Common myeloid progenitor, CD34-positive (primary cell): ENCODE results near the gene AGPAT2.
"Not testable (repeated sequence)": the region's sequence is repeated elsewhere in the genome, so short reads cannot be mapped to it uniquely, and the experiment has no call there.

ENCODE experiments used
- CTCF ChIA-PET: fragments of 350-600 bp; sonication (Branson Sonifier 250); formaldehyde crosslinking; loops from one replicate; lab custom pipeline; 2021; ENCODE audit warnings: antibody characterized with exemption; lab: Charles Lee
- POLR2A ChIA-PET: fragments of 350-600 bp; sonication (Branson Sonifier 250); formaldehyde crosslinking; loops from one replicate; lab custom pipeline; 2021; ENCODE audit warnings: antibody characterized with exemption; lab: Charles Lee
- DNase-seq, 3 donors: peaks; one replicate each; pipeline versions ENCODE4 v3.0.0 to v3.0.0-alpha.2; 2013
- H3K27ac ChIP-seq, 2 experiments: 1 replicate in 1 of 2; 2 replicates in 1 of 2; pipeline ENCODE4 v1.7.0; 2013; ENCODE audit warnings: inconsistent platforms in 2 of 2, low read length in 2 of 2, mild to moderate bottlenecking in 2 of 2, low read depth in 1 of 2, moderate library complexity in 1 of 2; ENCODE audit not compliant: severe bottlenecking in 2 of 2, insufficient read depth in 1 of 2, poor library complexity in 1 of 2
- H3K27me3 ChIP-seq, 5 experiments: replicated peaks in 2 of 5; 1 replicate in 3 of 5; 2 replicates in 2 of 5; pipeline versions ENCODE4 v1.6.1 to v1.7.0; 2013; ENCODE audit warnings: low read length in 4 of 5, mild to moderate bottlenecking in 2 of 5, moderate library complexity in 2 of 5, inconsistent platforms in 1 of 5; ENCODE audit not compliant: insufficient read depth in 5 of 5, control insufficient read depth in 4 of 5
- H3K36me3 ChIP-seq, 4 experiments: 1 replicate in 2 of 4; 2 replicates in 2 of 4; pipeline versions ENCODE4 v1.6.1 to v1.7.0; 2013; ENCODE audit warnings: low read length in 3 of 4, control low read depth in 1 of 4, mild to moderate bottlenecking in 1 of 4; ENCODE audit not compliant: control insufficient read depth in 4 of 4, insufficient read depth in 4 of 4
- H3K4me1 ChIP-seq, 4 experiments: 1 replicate in 3 of 4; 2 replicates in 1 of 4; pipeline versions ENCODE4 v1.6.1 to v1.7.1; 2013; ENCODE audit warnings: low read length in 3 of 4, mild to moderate bottlenecking in 3 of 4, control low read depth in 1 of 4, inconsistent platforms in 1 of 4, moderate library complexity in 1 of 4; ENCODE audit not compliant: control insufficient read depth in 4 of 4, insufficient read depth in 4 of 4; ENCODE audit errors: control extremely low read depth in 1 of 4
- H3K4me3 ChIP-seq, 7 experiments: 1 replicate in 4 of 7; 2 replicates in 3 of 7; pipeline versions ENCODE4 v1.5.1 to v1.7.0; 2013; ENCODE audit warnings: mild to moderate bottlenecking in 7 of 7, low read length in 6 of 7, moderate library complexity in 6 of 7, inconsistent platforms in 2 of 7, low read depth in 2 of 7, control low read depth in 1 of 7; ENCODE audit not compliant: insufficient read depth in 4 of 7, control insufficient read depth in 1 of 7; ENCODE audit errors: extremely low read depth in 1 of 7
- H3K9me3 ChIP-seq, 5 experiments: 1 replicate in 4 of 5; 2 replicates in 1 of 5; pipeline versions ENCODE4 v1.6.1 to v1.7.1; 2013; ENCODE audit warnings: low read length in 4 of 5, mild to moderate bottlenecking in 2 of 5, inconsistent platforms in 1 of 5, low read depth in 1 of 5, moderate library complexity in 1 of 5; ENCODE audit not compliant: control insufficient read depth in 4 of 5, insufficient read depth in 2 of 5; ENCODE audit errors: control extremely low read depth in 1 of 5
- WGBS: methylation state at CpG from one replicate; pipeline ENCODE4 v1.1.5; 2013; ENCODE audit not compliant: insufficient coverage; 5-methylcytosine and 5-hydroxymethylcytosine counted together

AGPAT2 gene

DNA sequence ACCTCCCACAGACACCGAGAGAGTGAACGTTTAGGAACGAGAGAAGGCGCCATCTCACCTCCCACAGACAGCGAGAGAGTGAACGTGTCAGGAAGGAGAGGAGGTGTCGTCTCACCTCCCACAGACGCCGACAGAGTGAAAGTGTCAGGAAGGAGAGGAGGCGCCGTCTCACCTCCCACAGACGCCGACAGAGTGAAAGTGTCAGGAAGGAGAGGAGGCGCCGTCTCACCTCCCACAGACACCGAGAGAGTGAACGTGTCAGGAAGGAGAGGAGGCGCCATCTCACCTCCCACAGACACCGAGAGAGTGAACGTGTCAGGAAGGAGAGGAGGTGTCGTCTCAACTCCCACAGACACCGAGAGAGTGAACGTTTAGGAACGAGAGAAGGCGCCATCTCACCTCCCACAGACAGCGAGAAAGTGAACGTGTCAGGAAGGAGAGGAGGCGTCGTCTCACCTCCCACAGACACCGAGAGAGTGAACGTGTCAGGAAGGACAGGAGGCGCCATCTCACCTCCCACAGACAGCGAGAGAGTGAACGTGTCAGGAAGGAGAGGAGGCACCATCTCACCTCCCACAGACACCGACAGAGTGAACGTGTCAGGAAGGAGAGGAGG lies 54.7 kb downstream of the AGPAT2 start:
- H3K27me3 ChIP-seq, H3K36me3 ChIP-seq, DNase-seq, H3K9me3 ChIP-seq, H3K27ac ChIP-seq, H3K4me3 ChIP-seq: not testable (repeated sequence)
- WGBS: 80% methylated on average over 22 of the region's 36 CpGs
- peaks cover 0 to 42% (median 41%) of the 10 kb centered on the region in 4 experiments for H3K4me1 ChIP-seq
- ChIA-PET POLR2A (interaction anchor here (1.4 kb wide), 3 partner anchors 12 to 100 kb away, joined by 4 to 6 read pairs (median 5); no protein-coding TSS in a partner anchor), CTCF (interaction anchor here (0.8 to 3.0 kb wide), 12 partner anchors 11 to 463 kb away, joined by 3 to 40 read pairs (median 4); no protein-coding TSS in a partner anchor)

DNA sequence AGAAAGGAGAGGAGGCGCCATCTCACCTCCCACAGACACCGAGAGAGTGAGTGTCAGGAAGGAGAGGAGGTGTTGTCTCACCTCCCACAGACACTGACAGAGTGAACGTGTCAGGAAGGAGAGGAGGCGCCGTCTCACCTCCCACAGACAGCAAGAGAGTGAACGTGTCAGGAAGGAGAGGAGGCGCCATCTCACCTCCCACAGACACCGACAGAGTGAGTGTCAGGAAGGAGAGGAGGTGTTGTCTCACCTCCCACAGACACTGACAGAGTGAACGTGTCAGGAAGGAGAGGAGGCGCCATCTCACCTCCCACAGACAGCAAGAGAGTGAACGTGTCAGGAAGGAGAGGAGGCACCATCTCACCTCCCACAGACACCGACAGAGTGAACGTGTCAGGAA lies 55.2 kb downstream of the AGPAT2 start:
- not testable (repeated sequence) for DNase-seq, H3K4me3 ChIP-seq, H3K9me3 ChIP-seq, H3K27me3 ChIP-seq, H3K36me3 ChIP-seq, H3K27ac ChIP-seq
- ChIA-PET CTCF (interaction anchor here (0.6 to 1.4 kb wide), 23 partner anchors 10 to 463 kb away, joined by 3 to 28 read pairs (median 3); no protein-coding TSS in a partner anchor), POLR2A (interaction anchor here (0.7 to 1.4 kb wide), 6 partner anchors 13 to 148 kb away, joined by 3 to 9 read pairs (median 6); no protein-coding TSS in a partner anchor)
- peaks cover 0 to 47% (median 46%) of the 10 kb centered on the region in 4 experiments for H3K4me1 ChIP-seq
- no CpG with 5 or more reads among the region's 13 CpGs for WGBS

DNA sequence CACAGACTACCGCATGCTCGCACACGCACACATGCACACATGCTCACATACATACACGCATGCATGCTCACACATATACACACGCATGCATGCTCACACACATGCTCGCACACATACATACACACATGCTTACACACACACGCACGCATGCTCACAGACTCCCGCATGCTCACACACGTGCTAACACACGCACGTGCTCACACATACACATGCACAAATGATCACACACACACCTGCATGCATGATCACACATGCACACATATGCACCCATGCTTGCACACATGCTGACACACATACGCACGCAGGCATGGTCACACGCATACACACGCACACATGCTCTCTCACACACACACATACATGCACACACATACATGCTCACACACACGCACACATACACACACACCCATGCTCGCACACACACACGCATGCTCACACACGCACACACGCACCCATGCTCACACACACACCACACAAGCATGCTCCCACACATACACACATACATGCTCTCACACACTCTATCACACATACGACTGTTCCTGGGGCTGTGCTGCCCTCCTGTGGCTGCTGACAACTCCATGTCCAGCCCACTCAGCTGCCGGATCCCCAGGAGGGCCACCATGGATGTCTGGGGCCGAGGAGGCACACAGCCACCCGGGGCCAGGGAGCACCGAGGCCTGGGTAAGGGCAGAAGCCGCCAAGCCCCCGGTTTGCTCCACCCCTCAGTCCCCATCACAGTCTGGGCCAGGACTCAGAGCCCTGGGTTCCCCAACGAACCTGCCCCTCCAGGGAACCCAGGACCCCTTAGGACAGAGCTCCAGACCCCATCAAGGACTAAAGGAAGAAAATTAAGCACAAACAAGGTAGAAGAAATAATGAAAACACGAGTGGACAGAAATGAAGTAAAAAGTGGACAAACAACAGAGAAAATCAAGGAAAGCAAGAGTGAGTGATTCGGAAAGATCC lies 55.9 kb downstream of the AGPAT2 start:
- Histone ChIP-seq H3K27me3 (no peaks in the 10 kb centered on the region), H3K4me1 (peaks cover 0 to 53% (median 52%) of the 10 kb centered on the region in 4 experiments), H3K9me3 (no peaks in the 10 kb centered on the region), H3K4me3 (no peak overlapping the region), H3K36me3 (no peaks in the 10 kb centered on the region), H3K27ac (no peak overlapping the region)
- WGBS: 55% methylated on average over 28 of the region's 31 CpGs
- peak; percentile 90 to 95 (median 94) for DNase-seq
- ChIA-PET CTCF (interaction anchor here (0.6 to 1.4 kb wide), 23 partner anchors 11 to 462 kb away, joined by 3 to 28 read pairs (median 3); no protein-coding TSS in a partner anchor), POLR2A (interaction anchor here (0.7 to 1.4 kb wide), 7 partner anchors 14 to 147 kb away, joined by 3 to 9 read pairs (median 5); no protein-coding TSS in a partner anchor)

DNA sequence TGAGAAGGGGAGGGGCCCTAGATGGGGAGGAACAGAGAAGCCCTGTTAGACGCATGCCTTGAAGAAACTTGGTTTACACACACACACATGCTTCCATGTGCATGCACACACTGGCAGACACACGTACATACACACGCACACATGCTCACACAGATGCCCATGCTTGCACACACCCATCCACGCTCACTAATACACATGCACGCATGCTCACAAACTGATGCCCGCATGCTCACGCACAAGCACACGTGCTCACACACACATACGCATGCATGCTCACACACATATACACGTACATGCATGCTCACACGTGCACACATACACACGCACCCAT lies 56.6 kb downstream of the AGPAT2 start:
- H3K36me3 ChIP-seq: no peaks in the 10 kb centered on the region
- ChIA-PET POLR2A (no interaction called here), CTCF (interaction anchor here (1.5 to 9.6 kb wide), 7 partner anchors 14 to 143 kb away, joined by 8 to 238 read pairs (median 14); no protein-coding TSS in a partner anchor)
- H3K27ac ChIP-seq: no peak overlapping the region
- no peak overlapping the region for H3K4me3 ChIP-seq
- peaks cover 0 to 60% (median 58%) of the 10 kb centered on the region in 4 experiments for H3K4me1 ChIP-seq
- DNase-seq: no peak
- no peaks in the 10 kb centered on the region for H3K9me3 ChIP-seq
- no peaks in the 10 kb centered on the region for H3K27me3 ChIP-seq
- 65% methylated on average over 8 of the region's 12 CpGs for WGBS

DNA sequence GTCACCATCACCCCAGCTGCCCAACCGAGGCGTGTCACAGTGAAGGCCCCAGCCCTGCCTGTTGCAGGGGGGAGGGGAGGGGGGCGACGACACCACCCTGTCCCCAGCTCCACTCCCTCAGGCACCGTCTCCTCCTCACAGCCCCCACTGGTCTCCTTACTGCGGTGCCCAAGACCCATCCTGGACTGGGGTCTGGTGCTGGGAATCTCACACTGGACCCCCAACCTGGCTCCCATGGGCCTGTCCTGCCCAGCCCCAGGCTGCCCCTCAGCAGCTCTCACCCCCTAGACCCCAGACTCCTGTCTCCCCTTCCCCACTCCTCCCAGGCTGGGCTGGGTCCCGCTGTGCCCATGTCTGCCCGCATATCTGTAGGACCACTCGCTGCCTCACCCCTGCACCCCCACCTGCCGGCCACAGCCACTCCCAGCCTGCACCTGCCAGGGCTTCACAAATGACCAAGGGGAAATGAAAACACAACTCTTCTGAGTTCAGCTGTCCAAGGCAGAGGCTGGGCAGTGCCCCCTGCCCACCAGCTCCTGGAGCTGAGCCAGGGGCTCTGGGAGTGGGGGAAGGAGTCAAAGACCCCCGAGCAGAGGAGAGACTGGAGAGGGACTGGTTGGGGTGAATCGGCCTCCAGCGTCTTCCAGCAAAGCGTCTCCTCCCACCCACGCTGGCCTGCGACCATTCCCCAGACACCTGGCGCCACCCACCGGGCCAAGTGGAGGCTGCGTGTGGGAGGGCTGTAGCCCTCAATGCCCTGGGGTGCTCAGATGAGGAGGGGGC lies 57.2 kb downstream of the AGPAT2 start:
- no peaks in the 10 kb centered on the region for H3K36me3 ChIP-seq
- POLR2A ChIA-PET: interaction anchor here (0.6 to 2.2 kb wide), 7 partner anchors 29 to 147 kb away, joined by 3 to 11 read pairs (median 3); partner anchors contain the start of gene NOTCH1
- H3K27me3 ChIP-seq: no peaks in the 10 kb centered on the region
- H3K4me1 ChIP-seq: peaks cover 0 to 65% (median 64%) of the 10 kb centered on the region in 4 experiments
- no peak overlapping the region for H3K27ac ChIP-seq
- no peak overlapping the region for H3K4me3 ChIP-seq
- H3K9me3 ChIP-seq: no peaks in the 10 kb centered on the region
- WGBS: 59% methylated on average over 10 of the region's 19 CpGs
- peak; percentile 73 to 84 (median 84) for DNase-seq
- CTCF ChIA-PET: interaction anchor here (0.6 to 9.6 kb wide), 20 partner anchors 11 to 220 kb away, joined by 3 to 238 read pairs (median 4); partner anchors contain the start of genes INPP5E and LCN8
